ENCODE results near the gene TSPAN2.

DNA sequence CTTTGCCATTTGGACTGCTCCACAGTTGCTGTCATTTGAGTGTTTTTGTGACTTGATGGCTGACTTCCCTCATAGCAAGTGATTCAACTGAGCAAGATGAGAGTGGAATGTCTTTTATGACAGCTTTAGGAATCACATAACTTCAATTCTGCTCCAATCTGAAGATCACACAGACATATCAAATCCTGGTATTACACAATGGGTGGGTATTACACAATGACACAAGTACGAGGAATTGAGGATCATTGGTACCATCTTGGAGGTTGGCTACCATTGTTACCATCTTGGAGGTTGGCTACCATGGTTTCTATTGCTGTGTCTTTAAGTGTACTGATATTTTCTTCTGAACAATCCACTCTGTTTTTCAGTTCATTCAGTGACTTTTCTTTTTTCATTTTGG, 68.2 kb downstream of the TSPAN2 start:
- TF ChIP-seq CHD2 (IDR thresholded peaks at IDR 0.05; ENCODE audit: low read depth, low read length): no peak
- TF ChIP-seq, protein P1, sequence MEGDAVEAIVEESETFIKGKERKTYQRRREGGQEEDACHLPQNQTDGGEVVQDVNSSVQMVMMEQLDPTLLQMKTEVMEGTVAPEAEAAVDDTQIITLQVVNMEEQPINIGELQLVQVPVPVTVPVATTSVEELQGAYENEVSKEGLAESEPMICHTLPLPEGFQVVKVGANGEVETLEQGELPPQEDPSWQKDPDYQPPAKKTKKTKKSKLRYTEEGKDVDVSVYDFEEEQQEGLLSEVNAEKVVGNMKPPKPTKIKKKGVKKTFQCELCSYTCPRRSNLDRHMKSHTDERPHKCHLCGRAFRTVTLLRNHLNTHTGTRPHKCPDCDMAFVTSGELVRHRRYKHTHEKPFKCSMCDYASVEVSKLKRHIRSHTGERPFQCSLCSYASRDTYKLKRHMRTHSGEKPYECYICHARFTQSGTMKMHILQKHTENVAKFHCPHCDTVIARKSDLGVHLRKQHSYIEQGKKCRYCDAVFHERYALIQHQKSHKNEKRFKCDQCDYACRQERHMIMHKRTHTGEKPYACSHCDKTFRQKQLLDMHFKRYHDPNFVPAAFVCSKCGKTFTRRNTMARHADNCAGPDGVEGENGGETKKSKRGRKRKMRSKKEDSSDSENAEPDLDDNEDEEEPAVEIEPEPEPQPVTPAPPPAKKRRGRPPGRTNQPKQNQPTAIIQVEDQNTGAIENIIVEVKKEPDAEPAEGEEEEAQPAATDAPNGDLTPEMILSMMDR (IDR thresholded peaks at IDR 0.05 in 2 of 3, conservative IDR thresholded peaks at IDR 0.05 in 1 of 3; ENCODE audit: insufficient read depth in 2 of 3, low read depth in 1 of 3, low read length in 3 of 3): no peak
- TF ChIP-seq TCF7L2 (IDR thresholded peaks at IDR 0.05; ENCODE audit: low read depth, low read length): no peak
- no peak for TF ChIP-seq HIVEP1 (CRISPR knock-in tag; IDR thresholded peaks at IDR 0.05)
- TF ChIP-seq CBX8 (IDR thresholded peaks at IDR 0.05; ENCODE audit: borderline replicate concordance, extremely low read depth, low read depth, low read length, poor library complexity, severe bottlenecking): no peak
- TF ChIP-seq CEBPB (tag; IDR thresholded peaks at IDR 0.05): peak; percentile 46; the same call in 1 of the 2 replicates
- TF ChIP-seq ZNF778 (CRISPR knock-in tag; IDR thresholded peaks at IDR 0.05): no peak
- TF ChIP-seq, protein P2, sequence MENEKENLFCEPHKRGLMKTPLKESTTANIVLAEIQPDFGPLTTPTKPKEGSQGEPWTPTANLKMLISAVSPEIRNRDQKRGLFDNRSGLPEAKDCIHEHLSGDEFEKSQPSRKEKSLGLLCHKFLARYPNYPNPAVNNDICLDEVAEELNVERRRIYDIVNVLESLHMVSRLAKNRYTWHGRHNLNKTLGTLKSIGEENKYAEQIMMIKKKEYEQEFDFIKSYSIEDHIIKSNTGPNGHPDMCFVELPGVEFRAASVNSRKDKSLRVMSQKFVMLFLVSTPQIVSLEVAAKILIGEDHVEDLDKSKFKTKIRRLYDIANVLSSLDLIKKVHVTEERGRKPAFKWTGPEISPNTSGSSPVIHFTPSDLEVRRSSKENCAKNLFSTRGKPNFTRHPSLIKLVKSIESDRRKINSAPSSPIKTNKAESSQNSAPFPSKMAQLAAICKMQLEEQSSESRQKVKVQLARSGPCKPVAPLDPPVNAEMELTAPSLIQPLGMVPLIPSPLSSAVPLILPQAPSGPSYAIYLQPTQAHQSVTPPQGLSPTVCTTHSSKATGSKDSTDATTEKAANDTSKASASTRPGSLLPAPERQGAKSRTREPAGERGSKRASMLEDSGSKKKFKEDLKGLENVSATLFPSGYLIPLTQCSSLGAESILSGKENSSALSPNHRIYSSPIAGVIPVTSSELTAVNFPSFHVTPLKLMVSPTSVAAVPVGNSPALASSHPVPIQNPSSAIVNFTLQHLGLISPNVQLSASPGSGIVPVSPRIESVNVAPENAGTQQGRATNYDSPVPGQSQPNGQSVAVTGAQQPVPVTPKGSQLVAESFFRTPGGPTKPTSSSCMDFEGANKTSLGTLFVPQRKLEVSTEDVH (IDR thresholded peaks at IDR 0.05; ENCODE audit: low read depth, partially characterized antibody): no peak
- TF ChIP-seq SMARCA5 (IDR thresholded peaks at IDR 0.05): no peak

Measured in K562 (cell line).